ENCODE results near the gene PRDX2.

- no peak for TF ChIP-seq ATF2 (IDR thresholded peaks at IDR 0.05; ENCODE audit: low read length)
- TF ChIP-seq CTCF (IDR thresholded peaks at IDR 0.05 in 2 of 3, conservative IDR thresholded peaks at IDR 0.05 in 1 of 3; ENCODE audit: control insufficient read depth in 2 of 3, extremely low read depth in 1 of 3, insufficient read depth in 1 of 3, low read depth in 3 of 3, low read length in 3 of 3), result peak; percentile 27 to 58 (median 42); a peak in 4 of 6 replicates
- TF ChIP-seq RAD51 (IDR thresholded peaks at IDR 0.05), result no peak
- TF ChIP-seq EP300 (IDR thresholded peaks at IDR 0.05; ENCODE audit: borderline replicate concordance in 1 of 2, control insufficient read depth in 1 of 2, low read depth in 2 of 2, low read length in 2 of 2), result no peak
- TF ChIP-seq EZH2 (IDR thresholded peaks at IDR 0.05; ENCODE audit: borderline replicate concordance, control insufficient read depth, low read depth, low read length), result no peak
- no peak for TF ChIP-seq IRF5 (IDR thresholded peaks at IDR 0.05; ENCODE audit: borderline replicate concordance)
- no peak for TF ChIP-seq CEBPB (IDR thresholded peaks at IDR 0.05; ENCODE audit: borderline replicate concordance in 1 of 2, low read depth in 2 of 2, low read length in 2 of 2)
- peak in 1 of 2 experiments; percentile 62; a peak in 1 of 3 replicates for TF ChIP-seq EGR1 (IDR thresholded peaks at IDR 0.05; ENCODE audit: borderline replicate concordance in 1 of 2, low read depth in 2 of 2, low read length in 2 of 2)
- TF ChIP-seq HDAC2 (IDR thresholded peaks at IDR 0.05), result no peak
- no peak for TF ChIP-seq ZNF384 (IDR thresholded peaks at IDR 0.05; ENCODE audit: borderline replicate concordance, low read depth, low read length)
- no peak for TF ChIP-seq RFX5 (IDR thresholded peaks at IDR 0.05; ENCODE audit: low read depth, low read length)
- TF ChIP-seq HDAC6 (IDR thresholded peaks at IDR 0.05; ENCODE audit: unreplicated experiment), result no peak
- TF ChIP-seq POLR2AphosphoS5 (IDR thresholded peaks at IDR 0.05; ENCODE audit: low read length), result no peak
- no peak for TF ChIP-seq SIN3A (IDR thresholded peaks at IDR 0.05; ENCODE audit: low read depth, low read length)
These were observed 36.7 kb upstream of the PRDX2 start, which contains the start of gene MAST1 for GRCh38 chr19:12838182-12838885.

Measured in GM12878 (cell line).